ENCODE results near the gene HEXIM1. TPM values are rescaled to one million over a fixed set of nuclear protein-coding genes. Genes with fewer than 3 reads are reported as not detected.

Gene HEXIM1
- total and polyA plus RNA-seq, 2 experiments from 2014 or later = 9.2 to 10.9 TPM

DNA sequence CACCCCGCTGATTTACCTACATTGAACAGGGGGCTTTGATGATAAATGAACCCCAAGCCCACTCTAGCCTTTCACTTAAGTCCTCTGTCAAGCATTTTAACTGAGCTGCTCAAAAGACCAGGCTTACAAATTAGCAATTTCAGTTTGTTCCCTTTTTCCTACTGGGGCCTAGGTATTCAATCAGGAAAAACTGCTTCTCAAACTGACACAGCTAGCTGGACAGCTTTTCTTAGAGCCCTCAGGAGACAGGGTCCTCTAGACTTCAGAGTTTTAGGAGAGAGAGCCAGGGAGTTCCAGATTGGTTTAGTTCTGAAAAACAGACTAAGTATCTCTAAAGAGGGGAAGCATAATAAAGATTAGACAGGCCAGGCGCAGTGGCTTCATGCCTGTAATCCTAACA is 7.2 kb downstream of the HEXIM1 start:
- peaks cover 11% of the 10 kb centered on the region; the same call in 1 of the 2 replicates for H4K20me1 ChIP-seq (replicated peaks; ENCODE audit: insufficient read depth)
- H3K9me2 ChIP-seq (ENCODE audit: insufficient read depth) = no peaks in the 10 kb centered on the region
- ATAC-seq (no peak), DNase-seq (ENCODE audit: low spot score) (no peak)
- H3K79me2 ChIP-seq (replicated peaks; ENCODE audit: insufficient read depth) = peaks cover 25% of the 10 kb centered on the region
- no peak overlapping the region for H3K4me3 ChIP-seq
- no peak overlapping the region for H3K27ac ChIP-seq (ENCODE audit: low read depth)
- H3K4me1 Mint-ChIP-seq = peaks cover 29% of the 10 kb centered on the region
- no peaks in the 10 kb centered on the region for H3K36me3 ChIP-seq (ENCODE audit: insufficient read depth)
- H3F3A ChIP-seq (replicated peaks; ENCODE audit: low read depth) = peaks cover 8% of the 10 kb centered on the region; the same call in 1 of the 2 replicates
- H3K27me3 Mint-ChIP-seq (ENCODE audit: insufficient read depth, low read depth, poor library complexity) = peaks cover 3% of the 10 kb centered on the region
- H2AFZ ChIP-seq = no peak overlapping the region
- no peak overlapping the region for H3K4me2 ChIP-seq
- TF ChIP-seq, protein P1, sequence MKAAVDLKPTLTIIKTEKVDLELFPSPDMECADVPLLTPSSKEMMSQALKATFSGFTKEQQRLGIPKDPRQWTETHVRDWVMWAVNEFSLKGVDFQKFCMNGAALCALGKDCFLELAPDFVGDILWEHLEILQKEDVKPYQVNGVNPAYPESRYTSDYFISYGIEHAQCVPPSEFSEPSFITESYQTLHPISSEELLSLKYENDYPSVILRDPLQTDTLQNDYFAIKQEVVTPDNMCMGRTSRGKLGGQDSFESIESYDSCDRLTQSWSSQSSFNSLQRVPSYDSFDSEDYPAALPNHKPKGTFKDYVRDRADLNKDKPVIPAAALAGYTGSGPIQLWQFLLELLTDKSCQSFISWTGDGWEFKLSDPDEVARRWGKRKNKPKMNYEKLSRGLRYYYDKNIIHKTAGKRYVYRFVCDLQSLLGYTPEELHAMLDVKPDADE (IDR thresholded peaks at IDR 0.05) = no peak
- TF ChIP-seq POLR2AphosphoS5 (IDR thresholded peaks at IDR 0.05; ENCODE audit: low read depth) (no peak), CREB1 (CRISPR knock-in tag; IDR thresholded peaks at IDR 0.05; ENCODE audit: low read depth) (no peak), STAT1 (IDR thresholded peaks at IDR 0.05; ENCODE audit: unreplicated experiment) (no peak), ZNF331 (CRISPR knock-in tag; IDR thresholded peaks at IDR 0.05; ENCODE audit: low read depth) (no peak), JUNB (IDR thresholded peaks at IDR 0.05; ENCODE audit: unreplicated experiment) (no peak), EZH2phosphoT487 (IDR thresholded peaks at IDR 0.05; ENCODE audit: unreplicated experiment) (no peak), EZH2 (IDR thresholded peaks at IDR 0.05; ENCODE audit: low read depth, unreplicated experiment) (no peak), ZNF114 (CRISPR knock-in tag; IDR thresholded peaks at IDR 0.05) (no peak), NANOG (IDR thresholded peaks at IDR 0.05; ENCODE audit: borderline replicate concordance) (no peak)
- TF ChIP-seq, protein P2, sequence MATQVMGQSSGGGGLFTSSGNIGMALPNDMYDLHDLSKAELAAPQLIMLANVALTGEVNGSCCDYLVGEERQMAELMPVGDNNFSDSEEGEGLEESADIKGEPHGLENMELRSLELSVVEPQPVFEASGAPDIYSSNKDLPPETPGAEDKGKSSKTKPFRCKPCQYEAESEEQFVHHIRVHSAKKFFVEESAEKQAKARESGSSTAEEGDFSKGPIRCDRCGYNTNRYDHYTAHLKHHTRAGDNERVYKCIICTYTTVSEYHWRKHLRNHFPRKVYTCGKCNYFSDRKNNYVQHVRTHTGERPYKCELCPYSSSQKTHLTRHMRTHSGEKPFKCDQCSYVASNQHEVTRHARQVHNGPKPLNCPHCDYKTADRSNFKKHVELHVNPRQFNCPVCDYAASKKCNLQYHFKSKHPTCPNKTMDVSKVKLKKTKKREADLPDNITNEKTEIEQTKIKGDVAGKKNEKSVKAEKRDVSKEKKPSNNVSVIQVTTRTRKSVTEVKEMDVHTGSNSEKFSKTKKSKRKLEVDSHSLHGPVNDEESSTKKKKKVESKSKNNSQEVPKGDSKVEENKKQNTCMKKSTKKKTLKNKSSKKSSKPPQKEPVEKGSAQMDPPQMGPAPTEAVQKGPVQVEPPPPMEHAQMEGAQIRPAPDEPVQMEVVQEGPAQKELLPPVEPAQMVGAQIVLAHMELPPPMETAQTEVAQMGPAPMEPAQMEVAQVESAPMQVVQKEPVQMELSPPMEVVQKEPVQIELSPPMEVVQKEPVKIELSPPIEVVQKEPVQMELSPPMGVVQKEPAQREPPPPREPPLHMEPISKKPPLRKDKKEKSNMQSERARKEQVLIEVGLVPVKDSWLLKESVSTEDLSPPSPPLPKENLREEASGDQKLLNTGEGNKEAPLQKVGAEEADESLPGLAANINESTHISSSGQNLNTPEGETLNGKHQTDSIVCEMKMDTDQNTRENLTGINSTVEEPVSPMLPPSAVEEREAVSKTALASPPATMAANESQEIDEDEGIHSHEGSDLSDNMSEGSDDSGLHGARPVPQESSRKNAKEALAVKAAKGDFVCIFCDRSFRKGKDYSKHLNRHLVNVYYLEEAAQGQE (IDR thresholded peaks at IDR 0.05; ENCODE audit: unreplicated experiment) = no peak
- TF ChIP-seq, protein P3, sequence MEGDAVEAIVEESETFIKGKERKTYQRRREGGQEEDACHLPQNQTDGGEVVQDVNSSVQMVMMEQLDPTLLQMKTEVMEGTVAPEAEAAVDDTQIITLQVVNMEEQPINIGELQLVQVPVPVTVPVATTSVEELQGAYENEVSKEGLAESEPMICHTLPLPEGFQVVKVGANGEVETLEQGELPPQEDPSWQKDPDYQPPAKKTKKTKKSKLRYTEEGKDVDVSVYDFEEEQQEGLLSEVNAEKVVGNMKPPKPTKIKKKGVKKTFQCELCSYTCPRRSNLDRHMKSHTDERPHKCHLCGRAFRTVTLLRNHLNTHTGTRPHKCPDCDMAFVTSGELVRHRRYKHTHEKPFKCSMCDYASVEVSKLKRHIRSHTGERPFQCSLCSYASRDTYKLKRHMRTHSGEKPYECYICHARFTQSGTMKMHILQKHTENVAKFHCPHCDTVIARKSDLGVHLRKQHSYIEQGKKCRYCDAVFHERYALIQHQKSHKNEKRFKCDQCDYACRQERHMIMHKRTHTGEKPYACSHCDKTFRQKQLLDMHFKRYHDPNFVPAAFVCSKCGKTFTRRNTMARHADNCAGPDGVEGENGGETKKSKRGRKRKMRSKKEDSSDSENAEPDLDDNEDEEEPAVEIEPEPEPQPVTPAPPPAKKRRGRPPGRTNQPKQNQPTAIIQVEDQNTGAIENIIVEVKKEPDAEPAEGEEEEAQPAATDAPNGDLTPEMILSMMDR (conservative IDR thresholded peaks at IDR 0.05; ENCODE audit: low read depth in 2 of 2) = no peak
- TF ChIP-seq, protein P4, sequence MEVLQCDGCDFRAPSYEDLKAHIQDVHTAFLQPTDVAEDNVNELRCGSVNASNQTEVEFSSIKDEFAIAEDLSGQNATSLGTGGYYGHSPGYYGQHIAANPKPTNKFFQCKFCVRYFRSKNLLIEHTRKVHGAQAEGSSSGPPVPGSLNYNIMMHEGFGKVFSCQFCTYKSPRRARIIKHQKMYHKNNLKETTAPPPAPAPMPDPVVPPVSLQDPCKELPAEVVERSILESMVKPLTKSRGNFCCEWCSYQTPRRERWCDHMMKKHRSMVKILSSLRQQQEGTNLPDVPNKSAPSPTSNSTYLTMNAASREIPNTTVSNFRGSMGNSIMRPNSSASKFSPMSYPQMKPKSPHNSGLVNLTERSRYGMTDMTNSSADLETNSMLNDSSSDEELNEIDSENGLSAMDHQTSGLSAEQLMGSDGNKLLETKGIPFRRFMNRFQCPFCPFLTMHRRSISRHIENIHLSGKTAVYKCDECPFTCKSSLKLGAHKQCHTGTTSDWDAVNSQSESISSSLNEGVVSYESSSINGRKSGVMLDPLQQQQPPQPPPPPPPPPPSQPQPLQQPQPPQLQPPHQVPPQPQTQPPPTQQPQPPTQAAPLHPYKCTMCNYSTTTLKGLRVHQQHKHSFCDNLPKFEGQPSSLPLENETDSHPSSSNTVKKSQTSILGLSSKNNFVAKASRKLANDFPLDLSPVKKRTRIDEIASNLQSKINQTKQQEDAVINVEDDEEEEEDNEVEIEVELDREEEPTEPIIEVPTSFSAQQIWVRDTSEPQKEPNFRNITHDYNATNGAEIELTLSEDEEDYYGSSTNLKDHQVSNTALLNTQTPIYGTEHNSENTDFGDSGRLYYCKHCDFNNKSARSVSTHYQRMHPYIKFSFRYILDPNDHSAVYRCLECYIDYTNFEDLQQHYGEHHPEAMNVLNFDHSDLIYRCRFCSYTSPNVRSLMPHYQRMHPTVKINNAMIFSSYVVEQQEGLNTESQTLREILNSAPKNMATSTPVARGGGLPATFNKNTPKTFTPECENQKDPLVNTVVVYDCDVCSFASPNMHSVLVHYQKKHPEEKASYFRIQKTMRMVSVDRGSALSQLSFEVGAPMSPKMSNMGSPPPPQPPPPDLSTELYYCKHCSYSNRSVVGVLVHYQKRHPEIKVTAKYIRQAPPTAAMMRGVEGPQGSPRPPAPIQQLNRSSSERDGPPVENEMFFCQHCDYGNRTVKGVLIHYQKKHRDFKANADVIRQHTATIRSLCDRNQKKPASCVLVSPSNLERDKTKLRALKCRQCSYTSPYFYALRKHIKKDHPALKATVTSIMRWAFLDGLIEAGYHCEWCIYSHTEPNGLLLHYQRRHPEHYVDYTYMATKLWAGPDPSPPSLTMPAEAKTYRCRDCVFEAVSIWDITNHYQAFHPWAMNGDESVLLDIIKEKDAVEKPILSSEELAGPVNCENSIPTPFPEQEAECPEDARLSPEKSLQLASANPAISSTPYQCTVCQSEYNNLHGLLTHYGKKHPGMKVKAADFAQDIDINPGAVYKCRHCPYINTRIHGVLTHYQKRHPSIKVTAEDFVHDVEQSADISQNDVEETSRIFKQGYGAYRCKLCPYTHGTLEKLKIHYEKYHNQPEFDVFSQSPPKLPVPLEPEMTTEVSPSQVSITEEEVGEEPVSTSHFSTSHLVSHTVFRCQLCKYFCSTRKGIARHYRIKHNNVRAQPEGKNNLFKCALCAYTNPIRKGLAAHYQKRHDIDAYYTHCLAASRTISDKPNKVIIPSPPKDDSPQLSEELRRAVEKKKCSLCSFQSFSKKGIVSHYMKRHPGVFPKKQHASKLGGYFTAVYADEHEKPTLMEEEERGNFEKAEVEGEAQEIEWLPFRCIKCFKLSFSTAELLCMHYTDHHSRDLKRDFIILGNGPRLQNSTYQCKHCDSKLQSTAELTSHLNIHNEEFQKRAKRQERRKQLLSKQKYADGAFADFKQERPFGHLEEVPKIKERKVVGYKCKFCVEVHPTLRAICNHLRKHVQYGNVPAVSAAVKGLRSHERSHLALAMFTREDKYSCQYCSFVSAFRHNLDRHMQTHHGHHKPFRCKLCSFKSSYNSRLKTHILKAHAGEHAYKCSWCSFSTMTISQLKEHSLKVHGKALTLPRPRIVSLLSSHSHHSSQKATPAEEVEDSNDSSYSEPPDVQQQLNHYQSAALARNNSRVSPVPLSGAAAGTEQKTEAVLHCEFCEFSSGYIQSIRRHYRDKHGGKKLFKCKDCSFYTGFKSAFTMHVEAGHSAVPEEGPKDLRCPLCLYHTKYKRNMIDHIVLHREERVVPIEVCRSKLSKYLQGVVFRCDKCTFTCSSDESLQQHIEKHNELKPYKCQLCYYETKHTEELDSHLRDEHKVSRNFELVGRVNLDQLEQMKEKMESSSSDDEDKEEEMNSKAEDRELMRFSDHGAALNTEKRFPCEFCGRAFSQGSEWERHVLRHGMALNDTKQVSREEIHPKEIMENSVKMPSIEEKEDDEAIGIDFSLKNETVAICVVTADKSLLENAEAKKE (CRISPR knock-in tag; IDR thresholded peaks at IDR 0.05) = no peak
- peaks cover 2% of the 10 kb centered on the region; the same call in 1 of the 2 replicates for H3K27me3 ChIP-seq (ENCODE audit: insufficient read depth)
- H3K4me3 Mint-ChIP-seq = no peak overlapping the region
- no peaks in the 10 kb centered on the region for H3K9me3 Mint-ChIP-seq
- no peak overlapping the region for H3K27ac Mint-ChIP-seq
- peaks cover 6% of the 10 kb centered on the region; the same call in 2 of the 3 replicates for H3K36me3 Mint-ChIP-seq (ENCODE audit: low read depth)
- peaks cover 19% of the 10 kb centered on the region for H3K4me1 ChIP-seq (ENCODE audit: insufficient read depth)
